Panc1 (cell line): ENCODE data around the gene BBIP1. TPM values are rescaled to one million over a fixed set of nuclear protein-coding genes. Genes with fewer than 3 reads are reported as not detected.

ENCODE experiments used
- ATAC-seq: fragments of 200-7000 bp; cut with Tn5 transposase; 2 replicates; pipeline ENCODE4 v1.9.1; 2020; ENCODE audit warnings: mild to moderate bottlenecking, moderate library complexity
- BruUV-seq: library from RNA; stranded (reverse); fragments of 400-500 nt; replicated peaks from 2 replicates; lab custom pipeline; 2021; lab: Mats Ljungman, UMichigan
- CTCF ChIA-PET: fragments of 300-600 bp; sonication (Branson Sonifier 250); formaldehyde crosslinking; loops from one replicate; lab custom pipeline; 2022; ENCODE audit warnings: antibody characterized with exemption; lab: Charles Lee
- POLR2A ChIA-PET: fragments of 300-600 bp; sonication (Branson Sonifier 250); formaldehyde crosslinking; loops from one replicate; lab custom pipeline; 2022; ENCODE audit warnings: antibody characterized with exemption; lab: Charles Lee
- DNase-seq: peaks from one replicate; pipeline ENCODE4 v3.0.0-alpha.2; 2010; ENCODE audit warnings: low read depth, low spot score
- H3K27ac ChIP-seq: 2 replicates; pipeline ENCODE4 v1.5.1; 2011; ENCODE audit warnings: mild to moderate bottlenecking, low read length, inconsistent platforms
- H3K27me3 ChIP-seq: fragments of 200-500 bp; sonication (Bioruptor generic); 2 replicates; pipeline ENCODE4 v1.6.0; 2014; ENCODE audit warnings: low read length, inconsistent platforms; ENCODE audit not compliant: control insufficient read depth, insufficient read depth
- H3K36me3 ChIP-seq: fragments of 200-500 bp; sonication (Bioruptor generic); 2 replicates; pipeline ENCODE4 v1.5.1; 2014; ENCODE audit warnings: inconsistent platforms, mild to moderate bottlenecking, low read length, moderate library complexity; ENCODE audit not compliant: control insufficient read depth, insufficient read depth
- H3K4me1 ChIP-seq: 2 replicates; pipeline ENCODE4 v1.5.1; 2011; ENCODE audit warnings: inconsistent platforms, mild to moderate bottlenecking, low read length, moderate library complexity; ENCODE audit not compliant: control insufficient read depth, insufficient read depth
- H3K4me3 ChIP-seq, 2 experiments: 2 replicates each; pipeline ENCODE4 v1.5.1; 2011 to 2012; ENCODE audit warnings: low read depth in 2 of 2, low read length in 2 of 2, mild to moderate bottlenecking in 2 of 2, inconsistent platforms in 1 of 2, moderate library complexity in 1 of 2
- H3K9me3 ChIP-seq: fragments of 200-500 bp; sonication (Bioruptor generic); 2 replicates; pipeline ENCODE4 v1.5.1; 2014; ENCODE audit warnings: low read depth, mild to moderate bottlenecking, inconsistent platforms, low read length, moderate library complexity; ENCODE audit not compliant: control insufficient read depth, insufficient read depth
- POLR2AphosphoS5 ChIP-seq: IDR thresholded peaks from 2 replicates; pipeline ENCODE4 v1.6.1; 2012; ENCODE audit warnings: mild to moderate bottlenecking, low read depth, low read length, moderate library complexity
- SIN3A ChIP-seq: IDR thresholded peaks from 2 replicates; pipeline ENCODE4 v1.6.1; 2012; ENCODE audit warnings: low read depth, mild to moderate bottlenecking, low read length, moderate library complexity, borderline replicate concordance; ENCODE audit not compliant: insufficient read depth
- TCF7L2 ChIP-seq: IDR thresholded peaks from 2 replicates; pipeline ENCODE4 v1.6.1; 2011; ENCODE audit warnings: mild to moderate bottlenecking, low read depth, low read length, inconsistent platforms
- in situ Hi-C: cut with HindIII; loops from 2 replicates; pipeline ENCODE4 v1.10.0; 2016; ENCODE audit warnings: low sequenced_read_pairs, low pct_unique_long_range_greater_than_20kb
- intact Hi-C: fragments of 100-400 bp; cut with micrococcal nuclease; formaldehyde crosslinking; loops from one replicate; pipeline ENCODE4 v1.10.0; 2022; ENCODE audit not compliant: unreplicated experiment
- total RNA-seq: library from RNA; stranded (reverse); gene quantifications from one replicate; pipeline ENCODE4 v1.2.1, GENCODE V29; 2021; ENCODE audit not compliant: unreplicated experiment
- TF ChIP-seq, protein P1 (sequence below): fragments of 450-650 bp; IDR thresholded peaks from 2 replicates; pipeline ENCODE4 v1.5.1; 2017; ENCODE audit warnings: mild to moderate bottlenecking
- TF ChIP-seq, protein P2 (sequence below), 2 experiments: IDR thresholded peaks; 2 replicates each; pipeline ENCODE4 v1.6.1; 2011 to 2012; ENCODE audit warnings: low read depth in 2 of 2, control low read depth in 1 of 2, low read length in 1 of 2, mild to moderate bottlenecking in 1 of 2, moderate library complexity in 1 of 2; ENCODE audit not compliant: insufficient read depth in 1 of 2

BBIP1 gene
- total RNA-seq, 1 experiment from 2014 or later, result 55.2 TPM

- Histone ChIP-seq H3K4me1 (peaks cover 11% of the 10 kb centered on the region; the same call in 1 of the 2 replicates), H3K4me3 (no peak overlapping the region), H3K36me3 (no peaks in the 10 kb centered on the region), H3K27ac (peak overlapping the region; percentile 37), H3K27me3 (no peaks in the 10 kb centered on the region), H3K9me3 (no peaks in the 10 kb centered on the region)
- peak; percentile 32; the same call in 1 of the 2 replicates for ATAC-seq
- no peak for DNase-seq
- intact Hi-C loops (no loop called here), in situ Hi-C loops (no loop called here)
- CTCF ChIA-PET, result interaction anchor here (1.0 kb wide), 1 partner anchor 15 kb away, joined by 4 read pairs; the partner anchor contains the start of gene PDCD4
- POLR2A ChIA-PET, result no interaction called here
- no peak for TF ChIP-seq TCF7L2
- no peak for TF ChIP-seq SIN3A
- TF ChIP-seq, protein P1, sequence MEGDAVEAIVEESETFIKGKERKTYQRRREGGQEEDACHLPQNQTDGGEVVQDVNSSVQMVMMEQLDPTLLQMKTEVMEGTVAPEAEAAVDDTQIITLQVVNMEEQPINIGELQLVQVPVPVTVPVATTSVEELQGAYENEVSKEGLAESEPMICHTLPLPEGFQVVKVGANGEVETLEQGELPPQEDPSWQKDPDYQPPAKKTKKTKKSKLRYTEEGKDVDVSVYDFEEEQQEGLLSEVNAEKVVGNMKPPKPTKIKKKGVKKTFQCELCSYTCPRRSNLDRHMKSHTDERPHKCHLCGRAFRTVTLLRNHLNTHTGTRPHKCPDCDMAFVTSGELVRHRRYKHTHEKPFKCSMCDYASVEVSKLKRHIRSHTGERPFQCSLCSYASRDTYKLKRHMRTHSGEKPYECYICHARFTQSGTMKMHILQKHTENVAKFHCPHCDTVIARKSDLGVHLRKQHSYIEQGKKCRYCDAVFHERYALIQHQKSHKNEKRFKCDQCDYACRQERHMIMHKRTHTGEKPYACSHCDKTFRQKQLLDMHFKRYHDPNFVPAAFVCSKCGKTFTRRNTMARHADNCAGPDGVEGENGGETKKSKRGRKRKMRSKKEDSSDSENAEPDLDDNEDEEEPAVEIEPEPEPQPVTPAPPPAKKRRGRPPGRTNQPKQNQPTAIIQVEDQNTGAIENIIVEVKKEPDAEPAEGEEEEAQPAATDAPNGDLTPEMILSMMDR, result no peak
- TF ChIP-seq, protein P2, sequence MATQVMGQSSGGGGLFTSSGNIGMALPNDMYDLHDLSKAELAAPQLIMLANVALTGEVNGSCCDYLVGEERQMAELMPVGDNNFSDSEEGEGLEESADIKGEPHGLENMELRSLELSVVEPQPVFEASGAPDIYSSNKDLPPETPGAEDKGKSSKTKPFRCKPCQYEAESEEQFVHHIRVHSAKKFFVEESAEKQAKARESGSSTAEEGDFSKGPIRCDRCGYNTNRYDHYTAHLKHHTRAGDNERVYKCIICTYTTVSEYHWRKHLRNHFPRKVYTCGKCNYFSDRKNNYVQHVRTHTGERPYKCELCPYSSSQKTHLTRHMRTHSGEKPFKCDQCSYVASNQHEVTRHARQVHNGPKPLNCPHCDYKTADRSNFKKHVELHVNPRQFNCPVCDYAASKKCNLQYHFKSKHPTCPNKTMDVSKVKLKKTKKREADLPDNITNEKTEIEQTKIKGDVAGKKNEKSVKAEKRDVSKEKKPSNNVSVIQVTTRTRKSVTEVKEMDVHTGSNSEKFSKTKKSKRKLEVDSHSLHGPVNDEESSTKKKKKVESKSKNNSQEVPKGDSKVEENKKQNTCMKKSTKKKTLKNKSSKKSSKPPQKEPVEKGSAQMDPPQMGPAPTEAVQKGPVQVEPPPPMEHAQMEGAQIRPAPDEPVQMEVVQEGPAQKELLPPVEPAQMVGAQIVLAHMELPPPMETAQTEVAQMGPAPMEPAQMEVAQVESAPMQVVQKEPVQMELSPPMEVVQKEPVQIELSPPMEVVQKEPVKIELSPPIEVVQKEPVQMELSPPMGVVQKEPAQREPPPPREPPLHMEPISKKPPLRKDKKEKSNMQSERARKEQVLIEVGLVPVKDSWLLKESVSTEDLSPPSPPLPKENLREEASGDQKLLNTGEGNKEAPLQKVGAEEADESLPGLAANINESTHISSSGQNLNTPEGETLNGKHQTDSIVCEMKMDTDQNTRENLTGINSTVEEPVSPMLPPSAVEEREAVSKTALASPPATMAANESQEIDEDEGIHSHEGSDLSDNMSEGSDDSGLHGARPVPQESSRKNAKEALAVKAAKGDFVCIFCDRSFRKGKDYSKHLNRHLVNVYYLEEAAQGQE (IDR thresholded peaks at IDR 0.05; ENCODE audit: insufficient read depth in 1 of 2, low read depth in 2 of 2, low read length in 1 of 2), result no peak
- no peak for TF ChIP-seq POLR2AphosphoS5
- BruUV-seq, result no TSS peak
Observed at GRCh38 chr10:110885932-110886674, 32.9 kb downstream of the BBIP1 start.

DNA sequence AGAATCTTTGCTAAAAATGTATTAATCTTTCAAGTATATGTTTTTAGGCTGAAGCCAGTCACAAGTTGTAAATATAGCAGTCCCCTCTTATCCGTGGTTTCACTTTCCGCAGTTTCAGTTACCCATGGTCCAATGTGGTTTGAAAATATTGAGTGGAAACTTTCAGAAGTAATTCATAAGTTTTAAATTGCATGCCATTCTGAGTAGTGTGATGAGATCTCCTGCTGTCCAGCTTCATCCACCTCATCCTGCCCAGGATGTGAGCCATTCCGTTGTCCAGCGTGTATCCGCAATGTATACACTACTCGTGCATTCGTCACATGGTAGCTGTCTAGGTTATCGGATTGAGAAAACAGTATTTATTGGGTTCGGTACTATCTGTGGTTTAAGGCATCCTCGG lies 35.1 kb downstream of the BBIP1 start:
- in situ Hi-C loops, result no loop called here
- DNase-seq, result no peak
- H3K27me3 ChIP-seq, result no peaks in the 10 kb centered on the region
- POLR2A ChIA-PET, result interaction anchor here (1.5 kb wide), 1 partner anchor 12 kb away, joined by 17 read pairs; the partner anchor contains the start of gene PDCD4
- H3K4me1 ChIP-seq, result peaks cover 11% of the 10 kb centered on the region; the same call in 1 of the 2 replicates
- intact Hi-C loops, result no loop called here
- peak overlapping the region; percentile 75 for H3K27ac ChIP-seq
- H3K36me3 ChIP-seq, result no peaks in the 10 kb centered on the region
- peak; percentile 93 for ATAC-seq
- H3K9me3 ChIP-seq, result no peaks in the 10 kb centered on the region
- no TSS peak for BruUV-seq
- H3K4me3 ChIP-seq, result peak overlapping the region; percentile 29 to 43
- CTCF ChIA-PET, result no interaction called here
- TF ChIP-seq, protein P1, result no peak
- TF ChIP-seq POLR2AphosphoS5, result no peak
- no peak for TF ChIP-seq SIN3A
- no peak for TF ChIP-seq TCF7L2
- TF ChIP-seq, protein P2 (IDR thresholded peaks at IDR 0.05; ENCODE audit: insufficient read depth in 1 of 2, low read depth in 2 of 2, low read length in 1 of 2), result no peak
